WTC11 (cell line): ENCODE measurements around the gene HIPK3.
"Not testable (repeated sequence)": the region's sequence is repeated elsewhere in the genome, so short reads cannot be mapped to it uniquely, and the experiment has no call there.

Source experiments
- ELF4 ChIP-seq: sonication (generic); formaldehyde crosslinking; IDR thresholded peaks from 2 replicates; pipeline ENCODE4 v1.8.1; 2022; ENCODE audit warnings: low read depth, mild to moderate bottlenecking, moderate library complexity, missing genetic modification reagents
- FOXP1 ChIP-seq: sonication (generic); formaldehyde crosslinking; IDR thresholded peaks from 2 replicates; pipeline ENCODE4 v1.8.0; 2022; ENCODE audit warnings: missing genetic modification reagents, mild to moderate bottlenecking, moderate library complexity, borderline replicate concordance
- GRHL2 ChIP-seq: fragments of 250-450 bp; sonication (Bioruptor Pico); IDR thresholded peaks from 2 replicates; pipeline ENCODE4 v1.8.0; 2022; ENCODE audit warnings: mild to moderate bottlenecking, moderate library complexity; ENCODE audit not compliant: insufficient replicate concordance, severe bottlenecking
- KAT7 ChIP-seq: sonication (generic); formaldehyde crosslinking; IDR thresholded peaks from 2 replicates; pipeline ENCODE4 v1.8.1; 2023; ENCODE audit warnings: missing genetic modification reagents, mild to moderate bottlenecking, borderline replicate concordance
- NFE2L1 ChIP-seq: sonication (generic); formaldehyde crosslinking; IDR thresholded peaks from 2 replicates; pipeline ENCODE4 v1.8.1; 2023; ENCODE audit warnings: missing genetic modification reagents
- ZBTB21 ChIP-seq: sonication (generic); formaldehyde crosslinking; IDR thresholded peaks from 2 replicates; pipeline ENCODE4 v1.8.1; 2023; ENCODE audit warnings: mild to moderate bottlenecking, missing genetic modification reagents, borderline replicate concordance
- ZNF121 ChIP-seq: sonication (generic); formaldehyde crosslinking; IDR thresholded peaks from 2 replicates; pipeline ENCODE4 v1.8.0; 2023; ENCODE audit warnings: missing genetic modification reagents
- TF ChIP-seq, protein P1 (sequence below): sonication (generic); formaldehyde crosslinking; IDR thresholded peaks from 2 replicates; pipeline ENCODE4 v1.8.0; 2022; ENCODE audit warnings: mild to moderate bottlenecking, missing genetic modification reagents
- TF ChIP-seq, protein P2 (sequence below): fragments of 200-600 bp; IDR thresholded peaks from 2 replicates; pipeline ENCODE4 v1.8.0; 2022; ENCODE audit warnings: antibody characterized with exemption
- TF ChIP-seq, protein P3 (sequence below): sonication (generic); formaldehyde crosslinking; IDR thresholded peaks from 2 replicates; pipeline ENCODE4 v1.8.1; 2023; ENCODE audit warnings: mild to moderate bottlenecking, moderate library complexity, missing genetic modification reagents
- TF ChIP-seq, protein P4 (sequence below): sonication (generic); formaldehyde crosslinking; IDR thresholded peaks from 2 replicates; pipeline ENCODE4 v1.8.0; 2022; ENCODE audit warnings: missing genetic modification reagents

DNA sequence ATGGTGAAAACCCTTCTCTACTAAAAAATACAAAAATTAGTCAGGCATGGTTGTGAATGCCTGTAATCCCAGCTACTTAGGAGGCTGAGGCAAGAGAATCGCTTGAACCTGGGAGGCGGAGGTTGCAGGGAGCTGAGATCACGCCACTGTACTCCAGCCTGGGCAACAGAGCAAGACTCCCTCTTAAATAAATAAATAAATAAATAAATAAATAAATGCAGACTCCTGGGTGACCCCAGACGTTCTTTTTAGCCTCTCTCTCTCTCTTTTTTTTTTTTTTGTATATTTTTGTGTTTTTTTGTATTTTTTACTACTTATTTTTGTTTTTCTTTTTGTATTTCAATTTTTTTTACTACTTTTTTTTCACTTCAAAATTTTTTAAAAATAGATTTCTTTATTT lies 111.3 kb downstream of the HIPK3 start:
- TF ChIP-seq KAT7 (CRISPR knock-in tag); ELF4; NFE2L1 (CRISPR knock-in tag); ZNF121; GRHL2; ZBTB21 (CRISPR knock-in tag); FOXP1: not testable (repeated sequence)
- TF ChIP-seq, protein P1, sequence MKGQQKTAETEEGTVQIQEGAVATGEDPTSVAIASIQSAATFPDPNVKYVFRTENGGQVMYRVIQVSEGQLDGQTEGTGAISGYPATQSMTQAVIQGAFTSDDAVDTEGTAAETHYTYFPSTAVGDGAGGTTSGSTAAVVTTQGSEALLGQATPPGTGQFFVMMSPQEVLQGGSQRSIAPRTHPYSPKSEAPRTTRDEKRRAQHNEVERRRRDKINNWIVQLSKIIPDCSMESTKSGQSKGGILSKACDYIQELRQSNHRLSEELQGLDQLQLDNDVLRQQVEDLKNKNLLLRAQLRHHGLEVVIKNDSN (CRISPR knock-in tag), result not testable (repeated sequence)
- TF ChIP-seq, protein P2, sequence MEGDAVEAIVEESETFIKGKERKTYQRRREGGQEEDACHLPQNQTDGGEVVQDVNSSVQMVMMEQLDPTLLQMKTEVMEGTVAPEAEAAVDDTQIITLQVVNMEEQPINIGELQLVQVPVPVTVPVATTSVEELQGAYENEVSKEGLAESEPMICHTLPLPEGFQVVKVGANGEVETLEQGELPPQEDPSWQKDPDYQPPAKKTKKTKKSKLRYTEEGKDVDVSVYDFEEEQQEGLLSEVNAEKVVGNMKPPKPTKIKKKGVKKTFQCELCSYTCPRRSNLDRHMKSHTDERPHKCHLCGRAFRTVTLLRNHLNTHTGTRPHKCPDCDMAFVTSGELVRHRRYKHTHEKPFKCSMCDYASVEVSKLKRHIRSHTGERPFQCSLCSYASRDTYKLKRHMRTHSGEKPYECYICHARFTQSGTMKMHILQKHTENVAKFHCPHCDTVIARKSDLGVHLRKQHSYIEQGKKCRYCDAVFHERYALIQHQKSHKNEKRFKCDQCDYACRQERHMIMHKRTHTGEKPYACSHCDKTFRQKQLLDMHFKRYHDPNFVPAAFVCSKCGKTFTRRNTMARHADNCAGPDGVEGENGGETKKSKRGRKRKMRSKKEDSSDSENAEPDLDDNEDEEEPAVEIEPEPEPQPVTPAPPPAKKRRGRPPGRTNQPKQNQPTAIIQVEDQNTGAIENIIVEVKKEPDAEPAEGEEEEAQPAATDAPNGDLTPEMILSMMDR, result not testable (repeated sequence)
- TF ChIP-seq, protein P3, sequence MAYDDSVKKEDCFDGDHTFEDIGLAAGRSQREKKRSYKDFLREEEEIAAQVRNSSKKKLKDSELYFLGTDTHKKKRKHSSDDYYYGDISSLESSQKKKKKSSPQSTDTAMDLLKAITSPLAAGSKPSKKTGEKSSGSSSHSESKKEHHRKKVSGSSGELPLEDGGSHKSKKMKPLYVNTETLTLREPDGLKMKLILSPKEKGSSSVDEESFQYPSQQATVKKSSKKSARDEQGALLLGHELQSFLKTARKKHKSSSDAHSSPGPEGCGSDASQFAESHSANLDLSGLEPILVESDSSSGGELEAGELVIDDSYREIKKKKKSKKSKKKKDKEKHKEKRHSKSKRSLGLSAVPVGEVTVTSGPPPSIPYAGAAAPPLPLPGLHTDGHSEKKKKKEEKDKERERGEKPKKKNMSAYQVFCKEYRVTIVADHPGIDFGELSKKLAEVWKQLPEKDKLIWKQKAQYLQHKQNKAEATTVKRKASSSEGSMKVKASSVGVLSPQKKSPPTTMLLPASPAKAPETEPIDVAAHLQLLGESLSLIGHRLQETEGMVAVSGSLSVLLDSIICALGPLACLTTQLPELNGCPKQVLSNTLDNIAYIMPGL, result not testable (repeated sequence)
- TF ChIP-seq, protein P4, sequence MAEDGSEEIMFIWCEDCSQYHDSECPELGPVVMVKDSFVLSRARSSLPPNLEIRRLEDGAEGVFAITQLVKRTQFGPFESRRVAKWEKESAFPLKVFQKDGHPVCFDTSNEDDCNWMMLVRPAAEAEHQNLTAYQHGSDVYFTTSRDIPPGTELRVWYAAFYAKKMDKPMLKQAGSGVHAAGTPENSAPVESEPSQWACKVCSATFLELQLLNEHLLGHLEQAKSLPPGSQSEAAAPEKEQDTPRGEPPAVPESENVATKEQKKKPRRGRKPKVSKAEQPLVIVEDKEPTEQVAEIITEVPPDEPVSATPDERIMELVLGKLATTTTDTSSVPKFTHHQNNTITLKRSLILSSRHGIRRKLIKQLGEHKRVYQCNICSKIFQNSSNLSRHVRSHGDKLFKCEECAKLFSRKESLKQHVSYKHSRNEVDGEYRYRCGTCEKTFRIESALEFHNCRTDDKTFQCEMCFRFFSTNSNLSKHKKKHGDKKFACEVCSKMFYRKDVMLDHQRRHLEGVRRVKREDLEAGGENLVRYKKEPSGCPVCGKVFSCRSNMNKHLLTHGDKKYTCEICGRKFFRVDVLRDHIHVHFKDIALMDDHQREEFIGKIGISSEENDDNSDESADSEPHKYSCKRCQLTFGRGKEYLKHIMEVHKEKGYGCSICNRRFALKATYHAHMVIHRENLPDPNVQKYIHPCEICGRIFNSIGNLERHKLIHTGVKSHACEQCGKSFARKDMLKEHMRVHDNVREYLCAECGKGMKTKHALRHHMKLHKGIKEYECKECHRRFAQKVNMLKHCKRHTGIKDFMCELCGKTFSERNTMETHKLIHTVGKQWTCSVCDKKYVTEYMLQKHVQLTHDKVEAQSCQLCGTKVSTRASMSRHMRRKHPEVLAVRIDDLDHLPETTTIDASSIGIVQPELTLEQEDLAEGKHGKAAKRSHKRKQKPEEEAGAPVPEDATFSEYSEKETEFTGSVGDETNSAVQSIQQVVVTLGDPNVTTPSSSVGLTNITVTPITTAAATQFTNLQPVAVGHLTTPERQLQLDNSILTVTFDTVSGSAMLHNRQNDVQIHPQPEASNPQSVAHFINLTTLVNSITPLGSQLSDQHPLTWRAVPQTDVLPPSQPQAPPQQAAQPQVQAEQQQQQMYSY, result not testable (repeated sequence)
